Hepatocyte (in vitro differentiated cells): Measurements from ENCODE around the gene MRTFA. TPM values are rescaled to one million over a fixed set of nuclear protein-coding genes. Genes with fewer than 3 reads are reported as not detected.

ENCODE experiments used
- DNase-seq: peaks from one replicate; pipeline ENCODE4 v3.0.0-alpha.2; 2016; ENCODE audit warnings: low spot score
- H2AFZ ChIP-seq: fragments of 200-600 bp; sonication (generic); 2 replicates; pipeline ENCODE4 v1.6.0; 2016; ENCODE audit warnings: antibody characterized with exemption, mild to moderate bottlenecking
- H3K27ac ChIP-seq: fragments of 200-600 bp; sonication (generic); 2 replicates; pipeline ENCODE4 v1.5.1; 2016; ENCODE audit warnings: mild to moderate bottlenecking
- H3K27me3 ChIP-seq: fragments of 200-600 bp; sonication (generic); 2 replicates; pipeline ENCODE4 v1.6.1; 2016
- H3K36me3 ChIP-seq: fragments of 200-600 bp; sonication (generic); replicated peaks from 2 replicates; pipeline ENCODE4 v1.5.1; 2016; ENCODE audit warnings: low read depth; ENCODE audit not compliant: insufficient read depth
- H3K4me1 ChIP-seq: fragments of 200-600 bp; sonication (generic); 2 replicates; pipeline ENCODE4 v1.5.1; 2016; ENCODE audit warnings: mild to moderate bottlenecking, moderate library complexity; ENCODE audit not compliant: insufficient read depth
- H3K4me2 ChIP-seq: fragments of 200-600 bp; sonication (generic); 2 replicates; pipeline ENCODE4 v1.6.0; 2016
- H3K4me3 ChIP-seq: fragments of 200-600 bp; sonication (generic); 2 replicates; pipeline ENCODE4 v1.5.1; 2016; ENCODE audit warnings: mild to moderate bottlenecking
- H3K79me2 ChIP-seq: fragments of 200-600 bp; sonication (generic); 2 replicates; pipeline ENCODE4 v1.6.0; 2017; ENCODE audit warnings: mild to moderate bottlenecking
- H3K9me2 ChIP-seq: fragments of 200-600 bp; sonication (generic); replicated peaks from 2 replicates; pipeline ENCODE4 v1.6.0; 2017; ENCODE audit warnings: mild to moderate bottlenecking; ENCODE audit not compliant: insufficient read depth
- H3K9me3 ChIP-seq: fragments of 200-600 bp; sonication (generic); 2 replicates; pipeline ENCODE4 v1.5.1; 2016; ENCODE audit warnings: low read depth, mild to moderate bottlenecking
- H4K20me1 ChIP-seq: fragments of 200-600 bp; sonication (generic); 2 replicates; pipeline ENCODE4 v1.6.0; 2016; ENCODE audit warnings: mild to moderate bottlenecking; ENCODE audit not compliant: insufficient read depth, poor library complexity, severe bottlenecking
- EZH2 ChIP-seq: fragments of 200-600 bp; sonication (generic); IDR thresholded peaks from 2 replicates; pipeline ENCODE4 v1.6.1; 2016; ENCODE audit warnings: antibody characterized with exemption, mild to moderate bottlenecking, borderline replicate concordance
- EZH2phosphoT487 ChIP-seq: fragments of 200-600 bp; sonication (generic); IDR thresholded peaks from one replicate; pipeline ENCODE4 v1.6.1; 2018; ENCODE audit warnings: antibody characterized with exemption, mild to moderate bottlenecking, low read depth, moderate library complexity; ENCODE audit not compliant: unreplicated experiment, severe bottlenecking
- WGBS: methylation state at CpG from one replicate; pipeline ENCODE4 v1.1.6; 2016; ENCODE audit warnings: low lambda C conversion rate; ENCODE audit errors: missing lambda C conversion rate; 5-methylcytosine and 5-hydroxymethylcytosine counted together
- polyA plus RNA-seq: library from polyadenylated mRNA; unstranded; fragments of >200 nt; fragmentation: Nextera tagmentation; extraction: Ambion mirVana; gene quantifications from 2 replicates; pipeline ENCODE4 v1.2.1, GENCODE V29; 2016
- total RNA-seq: library from RNA; depleted of rRNA; stranded (reverse); fragments of >200 nt; gene quantifications from 2 replicates; pipeline ENCODE4 v1.2.3, GENCODE V29; 2014
- TF ChIP-seq, protein P1 (sequence below): fragments of 200-600 bp; sonication (generic); IDR thresholded peaks from 2 replicates; pipeline ENCODE4 v1.5.1; 2016; ENCODE audit warnings: antibody characterized with exemption, mild to moderate bottlenecking; ENCODE audit not compliant: poor library complexity

MRTFA gene
- total and polyA plus RNA-seq, 2 experiments from 2014 or later, result 19.0 to 29.7 TPM

- Histone ChIP-seq H3K9me3 (no peaks in the 10 kb centered on the region), H3K79me2 (peaks cover 93% of the 10 kb centered on the region), H3K27ac (no peak overlapping the region), H3K4me1 (peaks cover 5% of the 10 kb centered on the region), H3K36me3 (no peaks in the 10 kb centered on the region), H3K9me2 (no peaks in the 10 kb centered on the region), H3K4me3 (no peak overlapping the region), H3K4me2 (no peak overlapping the region), H3K27me3 (no peaks in the 10 kb centered on the region), H4K20me1 (peaks cover 34% of the 10 kb centered on the region), H2AFZ (no peak overlapping the region)
- no peak for DNase-seq
- no peak for TF ChIP-seq EZH2
- TF ChIP-seq, protein P1, sequence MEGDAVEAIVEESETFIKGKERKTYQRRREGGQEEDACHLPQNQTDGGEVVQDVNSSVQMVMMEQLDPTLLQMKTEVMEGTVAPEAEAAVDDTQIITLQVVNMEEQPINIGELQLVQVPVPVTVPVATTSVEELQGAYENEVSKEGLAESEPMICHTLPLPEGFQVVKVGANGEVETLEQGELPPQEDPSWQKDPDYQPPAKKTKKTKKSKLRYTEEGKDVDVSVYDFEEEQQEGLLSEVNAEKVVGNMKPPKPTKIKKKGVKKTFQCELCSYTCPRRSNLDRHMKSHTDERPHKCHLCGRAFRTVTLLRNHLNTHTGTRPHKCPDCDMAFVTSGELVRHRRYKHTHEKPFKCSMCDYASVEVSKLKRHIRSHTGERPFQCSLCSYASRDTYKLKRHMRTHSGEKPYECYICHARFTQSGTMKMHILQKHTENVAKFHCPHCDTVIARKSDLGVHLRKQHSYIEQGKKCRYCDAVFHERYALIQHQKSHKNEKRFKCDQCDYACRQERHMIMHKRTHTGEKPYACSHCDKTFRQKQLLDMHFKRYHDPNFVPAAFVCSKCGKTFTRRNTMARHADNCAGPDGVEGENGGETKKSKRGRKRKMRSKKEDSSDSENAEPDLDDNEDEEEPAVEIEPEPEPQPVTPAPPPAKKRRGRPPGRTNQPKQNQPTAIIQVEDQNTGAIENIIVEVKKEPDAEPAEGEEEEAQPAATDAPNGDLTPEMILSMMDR, result no peak
- no peak for TF ChIP-seq EZH2phosphoT487
Observed at GRCh38 chr22:40611606-40612005, 24.9 kb downstream of the MRTFA start.

DNA sequence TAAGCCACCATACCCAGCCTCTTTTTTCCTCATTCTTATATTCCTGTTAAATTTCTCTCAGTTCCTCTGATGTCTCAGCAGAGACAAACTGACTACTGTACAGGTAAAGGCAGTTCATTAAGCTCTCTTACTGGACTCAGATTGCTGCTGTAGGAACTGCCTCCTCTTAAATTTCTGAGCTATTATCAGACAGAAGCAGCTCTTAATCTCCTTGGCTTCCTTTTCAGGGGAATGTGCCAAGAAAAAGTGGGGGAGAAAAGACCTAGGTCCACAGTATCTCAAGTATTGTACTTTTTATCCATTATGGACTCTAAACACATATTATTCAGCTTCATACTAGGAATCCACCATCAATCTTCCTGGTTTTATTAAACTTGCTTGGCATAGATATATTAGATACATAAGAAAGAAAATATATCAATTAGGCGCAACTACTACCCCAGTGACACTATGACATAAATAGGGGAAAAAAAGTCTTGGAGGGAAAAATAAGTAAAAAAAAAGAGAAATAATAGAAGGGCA, 26.1 kb downstream of the MRTFA start:
- H3K4me2 ChIP-seq, result no peak overlapping the region
- no peaks in the 10 kb centered on the region for H3K27me3 ChIP-seq
- no peak overlapping the region for H3K27ac ChIP-seq
- no peak for TF ChIP-seq EZH2
- TF ChIP-seq, protein P1, result no peak
- no peak for TF ChIP-seq EZH2phosphoT487
- 97% methylated on average over 1 of the region's 1 CpG for WGBS
- peaks cover 97% of the 10 kb centered on the region for H3K79me2 ChIP-seq
- H3K9me2 ChIP-seq, result no peaks in the 10 kb centered on the region
- peaks cover 34% of the 10 kb centered on the region for H4K20me1 ChIP-seq
- DNase-seq, result no peak
- H3K4me1 ChIP-seq, result peaks cover 17% of the 10 kb centered on the region
- no peak overlapping the region for H3K4me3 ChIP-seq
- no peaks in the 10 kb centered on the region for H3K36me3 ChIP-seq
- no peak overlapping the region for H2AFZ ChIP-seq
- H3K9me3 ChIP-seq, result no peaks in the 10 kb centered on the region

- Histone ChIP-seq H4K20me1 (peaks cover 34% of the 10 kb centered on the region), H3K9me2 (no peaks in the 10 kb centered on the region), H3K36me3 (no peaks in the 10 kb centered on the region), H3K9me3 (no peaks in the 10 kb centered on the region), H2AFZ (no peak overlapping the region), H3K4me2 (no peak overlapping the region), H3K79me2 (peaks cover 97% of the 10 kb centered on the region), H3K27me3 (no peaks in the 10 kb centered on the region), H3K27ac (no peak overlapping the region), H3K4me1 (peaks cover 19% of the 10 kb centered on the region), H3K4me3 (no peak overlapping the region)
- TF ChIP-seq EZH2phosphoT487 (no peak), EZH2 (no peak)
- TF ChIP-seq, protein P1, result no peak
- WGBS, result 85% methylated on average over 3 of the region's 3 CpGs
- no peak for DNase-seq
Observed at GRCh38 chr22:40609216-40609615, 27.3 kb downstream of the MRTFA start.

DNA sequence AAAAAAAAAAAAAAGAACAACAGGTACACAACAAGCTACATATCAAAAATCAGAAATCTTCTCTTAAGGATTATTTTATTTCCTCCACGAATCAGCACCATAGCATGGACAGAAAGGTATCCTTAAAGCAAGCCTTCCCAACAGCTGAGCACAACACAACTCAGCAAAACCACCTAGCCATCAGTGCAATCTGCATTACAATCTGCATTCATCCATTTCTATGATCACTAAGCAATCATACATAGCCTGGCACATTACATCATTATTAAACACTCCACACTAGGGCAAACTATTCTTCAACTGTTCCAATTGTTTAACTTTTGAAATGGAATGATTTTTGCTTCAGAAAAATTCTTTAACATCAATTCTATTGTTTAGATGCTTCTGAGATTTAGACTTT, 29.0 kb downstream of the MRTFA start:
- Histone ChIP-seq H3K4me1 (peaks cover 32% of the 10 kb centered on the region), H3K27me3 (no peaks in the 10 kb centered on the region), H3K9me3 (no peaks in the 10 kb centered on the region), H3K27ac (no peak overlapping the region), H2AFZ (no peak overlapping the region), H3K4me2 (no peak overlapping the region), H3K9me2 (no peaks in the 10 kb centered on the region), H3K36me3 (no peaks in the 10 kb centered on the region), H3K4me3 (no peak overlapping the region), H4K20me1 (peaks cover 25% of the 10 kb centered on the region), H3K79me2 (peaks cover 97% of the 10 kb centered on the region)
- no peak for TF ChIP-seq EZH2
- TF ChIP-seq, protein P1, result no peak
- TF ChIP-seq EZH2phosphoT487, result no peak
- WGBS, result 85% methylated on average over 1 of the region's 1 CpG
- no peak for DNase-seq
